ENCODE measurements around the gene RASGRP1.

Gene RASGRP1

GRCh38 chr15:38464675-38465074, 99.9 kb downstream of the RASGRP1 start:
- no peak overlapping the region for H3K4me3 ChIP-seq (ENCODE audit: low read depth, low read length)
- TF ChIP-seq CTCF (IDR thresholded peaks at IDR 0.05; ENCODE audit: borderline replicate concordance, insufficient read depth, low read depth, low read length): no peak

- TF ChIP-seq CTCF (IDR thresholded peaks at IDR 0.05; ENCODE audit: borderline replicate concordance, insufficient read depth, low read depth, low read length): no peak
- no peak overlapping the region for H3K4me3 ChIP-seq (ENCODE audit: low read depth, low read length)
Measured at GRCh38 chr15:38463893-38464292, 100.7 kb downstream of the RASGRP1 start.

- no peak overlapping the region for H3K4me3 ChIP-seq (ENCODE audit: low read depth, low read length)
- TF ChIP-seq CTCF (IDR thresholded peaks at IDR 0.05; ENCODE audit: borderline replicate concordance, insufficient read depth, low read depth, low read length): no peak
Measured at GRCh38 chr15:38461066-38461833, 103.4 kb downstream of the RASGRP1 start.

- no peak for TF ChIP-seq CTCF (IDR thresholded peaks at IDR 0.05; ENCODE audit: borderline replicate concordance, insufficient read depth, low read depth, low read length)
- no peak overlapping the region for H3K4me3 ChIP-seq (ENCODE audit: low read depth, low read length)
Measured at GRCh38 chr15:38460543-38460942, 104.1 kb downstream of the RASGRP1 start.

- no peak overlapping the region for H3K4me3 ChIP-seq (ENCODE audit: low read depth, low read length)
- no peak for TF ChIP-seq CTCF (IDR thresholded peaks at IDR 0.05; ENCODE audit: borderline replicate concordance, insufficient read depth, low read depth, low read length)
Measured at GRCh38 chr15:38459480-38459879, 105.1 kb downstream of the RASGRP1 start.

GRCh38 chr15:38458646-38459045, 106.0 kb downstream of the RASGRP1 start:
- no peak overlapping the region for H3K4me3 ChIP-seq (ENCODE audit: low read depth, low read length)
- TF ChIP-seq CTCF (IDR thresholded peaks at IDR 0.05; ENCODE audit: borderline replicate concordance, insufficient read depth, low read depth, low read length): no peak

GRCh38 chr15:38455092-38455491, 109.5 kb downstream of the RASGRP1 start:
- peak overlapping the region; percentile 90 for H3K4me3 ChIP-seq (ENCODE audit: low read depth, low read length)
- no peak for TF ChIP-seq CTCF (IDR thresholded peaks at IDR 0.05; ENCODE audit: borderline replicate concordance, insufficient read depth, low read depth, low read length)
